Uterus (tissue), 2 donors: ENCODE measurements around the gene MFAP3.

Experiments
- POLR2A ChIP-seq, 2 donors: fragments of 450-650 bp; IDR thresholded peaks; one replicate each; pipeline ENCODE4 v1.6.1; 2016; ENCODE audit warnings: antibody characterized with exemption in 2 of 2, mild to moderate bottlenecking in 1 of 2, moderate library complexity in 1 of 2
- TF ChIP-seq, protein P1 (sequence below), 4 experiments: fragments of 200-600 bp in 2 of 4; fragments of 450-650 bp in 2 of 4; sonication (generic) in 2 of 4; IDR thresholded peaks; one replicate each; pipeline ENCODE4 v1.5.1; 2016 to 2019; ENCODE audit warnings: antibody characterized with exemption in 4 of 4, mild to moderate bottlenecking in 2 of 4, moderate library complexity in 1 of 4

GRCh38 chr5:154086146-154086545 lies 47.4 kb downstream of the MFAP3 start:
- no peak for TF ChIP-seq POLR2A (IDR thresholded peaks at IDR 0.05)
- TF ChIP-seq, protein P1, sequence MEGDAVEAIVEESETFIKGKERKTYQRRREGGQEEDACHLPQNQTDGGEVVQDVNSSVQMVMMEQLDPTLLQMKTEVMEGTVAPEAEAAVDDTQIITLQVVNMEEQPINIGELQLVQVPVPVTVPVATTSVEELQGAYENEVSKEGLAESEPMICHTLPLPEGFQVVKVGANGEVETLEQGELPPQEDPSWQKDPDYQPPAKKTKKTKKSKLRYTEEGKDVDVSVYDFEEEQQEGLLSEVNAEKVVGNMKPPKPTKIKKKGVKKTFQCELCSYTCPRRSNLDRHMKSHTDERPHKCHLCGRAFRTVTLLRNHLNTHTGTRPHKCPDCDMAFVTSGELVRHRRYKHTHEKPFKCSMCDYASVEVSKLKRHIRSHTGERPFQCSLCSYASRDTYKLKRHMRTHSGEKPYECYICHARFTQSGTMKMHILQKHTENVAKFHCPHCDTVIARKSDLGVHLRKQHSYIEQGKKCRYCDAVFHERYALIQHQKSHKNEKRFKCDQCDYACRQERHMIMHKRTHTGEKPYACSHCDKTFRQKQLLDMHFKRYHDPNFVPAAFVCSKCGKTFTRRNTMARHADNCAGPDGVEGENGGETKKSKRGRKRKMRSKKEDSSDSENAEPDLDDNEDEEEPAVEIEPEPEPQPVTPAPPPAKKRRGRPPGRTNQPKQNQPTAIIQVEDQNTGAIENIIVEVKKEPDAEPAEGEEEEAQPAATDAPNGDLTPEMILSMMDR (IDR thresholded peaks at IDR 0.05) = no peak
